WTC11 (cell line): ENCODE measurements around the gene MED13.

Source experiments
- AFF4 ChIP-seq: sonication (generic); formaldehyde crosslinking; IDR thresholded peaks from 2 replicates; pipeline ENCODE4 v1.8.1; 2023; ENCODE audit warnings: mild to moderate bottlenecking, missing genetic modification reagents, borderline replicate concordance
- CREB1 ChIP-seq: sonication (generic); formaldehyde crosslinking; IDR thresholded peaks from 2 replicates; pipeline ENCODE4 v1.8.0; 2023; ENCODE audit warnings: mild to moderate bottlenecking, missing genetic modification reagents
- E2F4 ChIP-seq: sonication (generic); formaldehyde crosslinking; IDR thresholded peaks from 2 replicates; pipeline ENCODE4 v1.8.1; 2022; ENCODE audit warnings: low read depth, mild to moderate bottlenecking, moderate library complexity, missing genetic modification reagents, borderline replicate concordance
- ETV6 ChIP-seq: sonication (generic); formaldehyde crosslinking; IDR thresholded peaks from 2 replicates; pipeline ENCODE4 v1.8.1; 2022; ENCODE audit warnings: mild to moderate bottlenecking, missing genetic modification reagents
- JUN ChIP-seq: sonication (generic); formaldehyde crosslinking; IDR thresholded peaks from 2 replicates; pipeline ENCODE4 v1.8.0; 2023; ENCODE audit warnings: mild to moderate bottlenecking, missing genetic modification reagents
- RELA ChIP-seq: sonication (generic); formaldehyde crosslinking; IDR thresholded peaks from 2 replicates; pipeline ENCODE4 v1.8.1; 2022; ENCODE audit warnings: missing genetic modification reagents, mild to moderate bottlenecking, borderline replicate concordance
- SMAD3 ChIP-seq: sonication (generic); formaldehyde crosslinking; IDR thresholded peaks from 2 replicates; pipeline ENCODE4 v1.8.0; 2022; ENCODE audit warnings: missing genetic modification reagents, mild to moderate bottlenecking, borderline replicate concordance
- SP1 ChIP-seq: sonication (generic); formaldehyde crosslinking; conservative IDR thresholded peaks from 2 replicates; pipeline ENCODE4 v1.8.1; 2022; ENCODE audit warnings: missing genetic modification reagents
- TEAD4 ChIP-seq: sonication (generic); formaldehyde crosslinking; IDR thresholded peaks from 2 replicates; pipeline ENCODE4 v1.8.0; 2022; ENCODE audit warnings: mild to moderate bottlenecking, missing genetic modification reagents
- ZNF219 ChIP-seq: sonication (generic); formaldehyde crosslinking; IDR thresholded peaks from 2 replicates; pipeline ENCODE4 v1.8.0; 2023; ENCODE audit warnings: missing genetic modification reagents, mild to moderate bottlenecking, borderline replicate concordance
- ZNF512 ChIP-seq: sonication (generic); formaldehyde crosslinking; IDR thresholded peaks from 2 replicates; pipeline ENCODE4 v1.8.1; 2022; ENCODE audit warnings: missing genetic modification reagents, borderline replicate concordance
- ZNF532 ChIP-seq: fragments of 250-450 bp; sonication (Bioruptor Pico); IDR thresholded peaks from 2 replicates; pipeline ENCODE4 v1.9.0; 2021; ENCODE audit warnings: mild to moderate bottlenecking, borderline replicate concordance

- TF ChIP-seq CREB1 (CRISPR knock-in tag) (no peak), ZNF512 (CRISPR knock-in tag) (no peak), SMAD3 (CRISPR knock-in tag) (no peak), RELA (CRISPR knock-in tag) (no peak), E2F4 (no peak), ETV6 (CRISPR knock-in tag) (no peak), ZNF532 (CRISPR knock-in tag) (no peak), ZNF219 (CRISPR knock-in tag) (no peak), TEAD4 (no peak), SP1 (CRISPR knock-in tag) (no peak), JUN (CRISPR knock-in tag) (no peak), AFF4 (no peak)
Observed at GRCh38 chr17:62109378-62109902, 44.4 kb upstream of the MED13 start.
